ENCODE results near the gene NECTIN2. TPM values are rescaled to one million over a fixed set of nuclear protein-coding genes. Genes with fewer than 3 reads are reported as not detected.

The NECTIN2 gene
- total RNA-seq, 2 experiments from 2014 or later = not detected

- Histone ChIP-seq H3K27ac (ENCODE audit: low read depth, low read length, poor library complexity, severe bottlenecking) (no peak overlapping the region), H3K36me3 (ENCODE audit: insufficient read depth, low read length) (no peaks in the 10 kb centered on the region), H3K9me2 (ENCODE audit: insufficient read depth, low read length) (no peaks in the 10 kb centered on the region), H3K79me2 (ENCODE audit: insufficient read depth, low read depth, low read length) (no peaks in the 10 kb centered on the region), H4K20me1 (ENCODE audit: insufficient read depth, low read length) (no peaks in the 10 kb centered on the region), H3K4me3 (ENCODE audit: low read depth, low read length, poor library complexity, severe bottlenecking) (no peak overlapping the region), H2AFZ (ENCODE audit: low read length) (no peak overlapping the region), H3K4me2 (ENCODE audit: low read length) (no peak overlapping the region), H3K4me1 (ENCODE audit: insufficient read depth, low read length, poor library complexity, severe bottlenecking) (no peaks in the 10 kb centered on the region), H3K9me3 (ENCODE audit: low read length) (no peaks in the 10 kb centered on the region)
- CTCF ChIA-PET (ENCODE audit: unreplicated experiment) = no interaction called here
- intact Hi-C loops (cut with micrococcal nuclease; ENCODE audit: unreplicated experiment) = no loop called here
- POLR2A ChIA-PET = no interaction called here
- no peak for DNase-seq (ENCODE audit: low spot score)
- TF ChIP-seq EZH2phosphoT487 (IDR thresholded peaks at IDR 0.05; ENCODE audit: borderline replicate concordance, low read depth, low read length) (no peak), CTCF (conservative IDR thresholded peaks at IDR 0.05; ENCODE audit: low read length) (no peak)
- BruUV-seq (replicated peaks) = no TSS peak
Measured at GRCh38 chr19:44867578-44867977, 21.5 kb downstream of the NECTIN2 start.

GRCh38 chr19:44869733-44870470, 23.8 kb downstream of the NECTIN2 start:
- TF ChIP-seq CTCF (conservative IDR thresholded peaks at IDR 0.05; ENCODE audit: low read length) = no peak
- no peak for TF ChIP-seq EZH2phosphoT487 (IDR thresholded peaks at IDR 0.05; ENCODE audit: borderline replicate concordance, low read depth, low read length)
- ChIA-PET CTCF (ENCODE audit: unreplicated experiment) (no interaction called here), POLR2A (interaction anchor here (0.6 to 0.7 kb wide), 2 partner anchors 40 to 1304 kb away, joined by 3 read pairs; no protein-coding TSS in a partner anchor)
- H3K4me1 ChIP-seq (ENCODE audit: insufficient read depth, low read length, poor library complexity, severe bottlenecking) = no peaks in the 10 kb centered on the region
- H3K79me2 ChIP-seq (ENCODE audit: insufficient read depth, low read depth, low read length) = no peaks in the 10 kb centered on the region
- no peak for DNase-seq (ENCODE audit: low spot score)
- no TSS peak for BruUV-seq (replicated peaks)
- H3K27ac ChIP-seq (ENCODE audit: low read depth, low read length, poor library complexity, severe bottlenecking) = no peak overlapping the region
- no peaks in the 10 kb centered on the region for H3K9me2 ChIP-seq (ENCODE audit: insufficient read depth, low read length)
- H2AFZ ChIP-seq (ENCODE audit: low read length) = no peak overlapping the region
- H3K4me2 ChIP-seq (ENCODE audit: low read length) = no peak overlapping the region
- no peaks in the 10 kb centered on the region for H4K20me1 ChIP-seq (ENCODE audit: insufficient read depth, low read length)
- H3K9me3 ChIP-seq (ENCODE audit: low read length) = no peaks in the 10 kb centered on the region
- intact Hi-C loops (cut with micrococcal nuclease; ENCODE audit: unreplicated experiment) = no loop called here
- no peaks in the 10 kb centered on the region for H3K36me3 ChIP-seq (ENCODE audit: insufficient read depth, low read length)
- no peak overlapping the region for H3K4me3 ChIP-seq (ENCODE audit: low read depth, low read length, poor library complexity, severe bottlenecking)

- no peaks in the 10 kb centered on the region for H3K9me3 ChIP-seq (ENCODE audit: low read length)
- POLR2A ChIA-PET = no interaction called here
- CTCF ChIA-PET (ENCODE audit: unreplicated experiment) = no interaction called here
- no peaks in the 10 kb centered on the region for H3K79me2 ChIP-seq (ENCODE audit: insufficient read depth, low read depth, low read length)
- H3K9me2 ChIP-seq (ENCODE audit: insufficient read depth, low read length) = no peaks in the 10 kb centered on the region
- TF ChIP-seq CTCF (conservative IDR thresholded peaks at IDR 0.05; ENCODE audit: low read length) (no peak), EZH2phosphoT487 (IDR thresholded peaks at IDR 0.05; ENCODE audit: borderline replicate concordance, low read depth, low read length) (no peak)
- H3K27ac ChIP-seq (ENCODE audit: low read depth, low read length, poor library complexity, severe bottlenecking) = no peak overlapping the region
- BruUV-seq (replicated peaks) = no TSS peak
- intact Hi-C loops (cut with micrococcal nuclease; ENCODE audit: unreplicated experiment) = no loop called here
- H3K4me2 ChIP-seq (ENCODE audit: low read length) = no peak overlapping the region
- no peaks in the 10 kb centered on the region for H3K36me3 ChIP-seq (ENCODE audit: insufficient read depth, low read length)
- no peak for DNase-seq (ENCODE audit: low spot score)
- H4K20me1 ChIP-seq (ENCODE audit: insufficient read depth, low read length) = no peaks in the 10 kb centered on the region
- peaks cover 1% of the 10 kb centered on the region for H3K4me1 ChIP-seq (ENCODE audit: insufficient read depth, low read length, poor library complexity, severe bottlenecking)
- no peak overlapping the region for H3K4me3 ChIP-seq (ENCODE audit: low read depth, low read length, poor library complexity, severe bottlenecking)
- no peak overlapping the region for H2AFZ ChIP-seq (ENCODE audit: low read length)
Measured at GRCh38 chr19:44871809-44872208, 25.7 kb downstream of the NECTIN2 start.
